HG03097 (cell line): ENCODE results near the gene FAM114A2.

Experiments
- ATAC-seq: cut with Tn5 transposase; IDR thresholded peaks from one replicate; pipeline ENCODE4 v1.9.1; 2021; ENCODE audit not compliant: unreplicated experiment, low FRiP score

FAM114A2 gene

GRCh38 chr5:153988510-153988909 is 50.2 kb downstream of the FAM114A2 start:
- ATAC-seq, result no peak

- ATAC-seq, result no peak
These were observed 51.4 kb downstream of the FAM114A2 start for GRCh38 chr5:153987301-153987700.

GRCh38 chr5:153985498-153985897 is 53.2 kb downstream of the FAM114A2 start:
- ATAC-seq, result no peak

- ATAC-seq, result no peak
These were observed 54.8 kb downstream of the FAM114A2 start for GRCh38 chr5:153983885-153984284.

- ATAC-seq, result no peak
These were observed 56.7 kb downstream of the FAM114A2 start for GRCh38 chr5:153981905-153982605.

DNA sequence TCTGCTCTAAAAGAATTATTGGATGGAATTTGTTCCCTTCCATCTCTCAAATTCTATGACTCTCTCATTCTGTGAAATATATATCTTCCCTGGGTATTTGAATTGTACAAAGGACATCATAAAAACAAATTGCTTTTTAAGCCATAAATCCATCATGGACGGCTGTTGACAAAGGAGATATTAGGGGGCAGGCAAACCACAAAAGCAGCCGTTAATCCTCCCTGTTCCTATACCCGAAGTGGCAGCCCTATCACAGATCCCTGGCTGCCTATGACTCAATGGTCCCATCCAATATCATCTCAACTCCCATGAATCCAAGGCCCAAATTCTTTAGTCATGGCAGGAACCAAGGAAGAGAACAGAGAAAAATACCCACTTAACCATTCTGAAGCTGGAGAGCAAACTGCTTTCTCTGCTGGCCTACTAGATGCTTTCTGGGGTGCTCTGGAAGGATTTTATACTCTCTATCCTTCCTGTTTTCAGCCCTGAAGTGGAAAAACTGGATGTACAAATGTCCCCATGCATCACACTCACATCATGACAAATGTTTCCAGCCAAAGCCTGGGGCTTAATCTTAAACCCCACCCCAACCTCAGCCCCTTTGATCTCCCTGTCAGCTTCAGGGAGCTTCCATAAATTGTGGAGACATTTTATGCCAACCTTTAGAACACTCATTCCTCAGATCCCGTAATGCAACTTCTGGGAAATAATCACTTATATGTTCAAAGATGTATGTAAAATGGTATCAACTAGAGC is 59.5 kb downstream of the FAM114A2 start:
- no peak for ATAC-seq

- ATAC-seq, result no peak
These were observed 63.9 kb downstream of the FAM114A2 start for GRCh38 chr5:153974813-153975163.

DNA sequence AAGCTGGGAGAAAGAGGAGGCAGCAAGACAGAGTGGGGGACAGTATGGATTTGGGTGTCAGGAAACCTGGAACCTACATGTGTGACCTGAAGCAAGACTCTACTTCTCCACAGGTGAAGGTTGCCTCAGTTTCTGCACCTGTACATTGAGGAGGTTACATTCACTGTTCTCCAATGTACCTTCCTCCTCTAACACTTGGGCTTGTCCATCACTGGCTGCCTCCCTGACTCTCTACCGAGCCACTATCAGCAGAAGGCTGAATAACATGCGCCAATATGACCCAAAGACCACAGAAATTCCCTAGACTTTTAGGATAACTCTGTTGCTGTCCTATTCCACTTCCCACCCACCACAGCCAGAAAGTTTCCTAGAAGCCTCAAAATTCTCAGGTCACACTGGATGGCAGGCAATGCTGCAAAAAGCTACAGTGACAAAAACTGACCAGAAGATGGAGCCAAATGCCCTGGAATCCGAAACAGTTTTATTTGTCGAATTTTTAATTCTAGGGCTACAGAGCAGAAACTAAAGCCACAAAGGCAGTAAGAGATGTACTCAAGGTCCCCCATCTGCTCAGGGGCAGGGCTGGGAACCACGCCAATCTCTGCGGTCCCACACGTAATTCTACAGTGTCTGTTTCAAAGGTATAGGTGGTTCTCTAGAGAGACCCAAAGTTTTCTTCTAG is 64.4 kb downstream of the FAM114A2 start:
- ATAC-seq, result no peak

- no peak for ATAC-seq
These were observed 66.5 kb downstream of the FAM114A2 start for GRCh38 chr5:153972240-153972639.

- no peak for ATAC-seq
These were observed 68.2 kb downstream of the FAM114A2 start for GRCh38 chr5:153970496-153970895.

DNA sequence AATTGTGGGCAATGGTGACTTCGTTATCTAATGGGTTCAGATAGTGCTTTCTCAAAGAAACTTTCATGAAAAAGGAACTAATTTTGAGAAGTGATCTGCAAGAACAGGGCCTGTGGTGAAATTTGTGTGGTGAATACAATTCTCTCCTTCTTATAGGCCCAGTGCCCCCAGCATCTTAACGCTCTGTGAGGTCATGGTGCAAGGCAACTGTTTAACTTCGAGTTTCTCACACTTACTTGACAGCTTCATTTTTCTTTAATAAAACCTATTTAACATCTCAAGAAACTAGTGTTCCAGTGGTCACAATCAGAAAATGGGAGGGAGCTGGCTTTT is 69.2 kb downstream of the FAM114A2 start:
- ATAC-seq, result no peak

DNA sequence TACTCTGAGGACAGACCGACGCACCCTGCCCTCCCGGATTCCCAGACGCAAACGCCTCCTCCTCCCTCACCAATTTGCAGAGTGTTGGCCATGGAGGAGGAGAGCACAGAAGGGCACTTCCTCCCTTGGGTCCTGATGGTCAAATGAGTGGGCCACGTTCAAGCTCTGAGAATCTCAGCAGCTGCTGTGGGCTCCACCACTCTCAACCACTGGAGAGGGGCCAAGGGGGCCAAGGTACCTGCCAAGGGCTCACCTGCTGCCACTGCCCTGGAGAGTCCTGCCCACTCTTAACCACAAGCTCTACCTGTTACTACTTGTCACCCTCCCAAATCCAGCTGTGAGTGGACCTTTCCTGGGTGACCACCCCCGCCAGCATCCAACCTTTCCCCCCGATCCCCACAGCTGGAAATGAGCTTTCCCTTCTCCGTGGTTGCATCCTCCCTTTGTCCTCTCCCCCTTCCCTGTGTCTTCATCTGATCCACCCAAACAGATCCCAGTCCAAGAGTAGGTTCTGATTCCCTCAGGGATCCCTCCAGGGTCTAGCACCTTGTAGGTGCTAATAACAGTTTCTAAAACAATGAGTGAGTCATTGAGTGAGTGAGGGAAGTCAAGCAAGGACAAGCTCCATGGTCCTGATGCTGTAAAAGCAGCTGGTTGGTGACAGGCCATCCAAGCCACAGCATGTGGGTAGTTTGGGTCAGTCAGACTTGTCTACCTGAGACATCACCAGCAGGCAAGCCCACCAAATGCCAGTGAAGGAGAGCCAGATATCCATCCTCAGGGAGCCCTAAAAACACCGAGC is 69.7 kb downstream of the FAM114A2 start:
- ATAC-seq, result no peak

DNA sequence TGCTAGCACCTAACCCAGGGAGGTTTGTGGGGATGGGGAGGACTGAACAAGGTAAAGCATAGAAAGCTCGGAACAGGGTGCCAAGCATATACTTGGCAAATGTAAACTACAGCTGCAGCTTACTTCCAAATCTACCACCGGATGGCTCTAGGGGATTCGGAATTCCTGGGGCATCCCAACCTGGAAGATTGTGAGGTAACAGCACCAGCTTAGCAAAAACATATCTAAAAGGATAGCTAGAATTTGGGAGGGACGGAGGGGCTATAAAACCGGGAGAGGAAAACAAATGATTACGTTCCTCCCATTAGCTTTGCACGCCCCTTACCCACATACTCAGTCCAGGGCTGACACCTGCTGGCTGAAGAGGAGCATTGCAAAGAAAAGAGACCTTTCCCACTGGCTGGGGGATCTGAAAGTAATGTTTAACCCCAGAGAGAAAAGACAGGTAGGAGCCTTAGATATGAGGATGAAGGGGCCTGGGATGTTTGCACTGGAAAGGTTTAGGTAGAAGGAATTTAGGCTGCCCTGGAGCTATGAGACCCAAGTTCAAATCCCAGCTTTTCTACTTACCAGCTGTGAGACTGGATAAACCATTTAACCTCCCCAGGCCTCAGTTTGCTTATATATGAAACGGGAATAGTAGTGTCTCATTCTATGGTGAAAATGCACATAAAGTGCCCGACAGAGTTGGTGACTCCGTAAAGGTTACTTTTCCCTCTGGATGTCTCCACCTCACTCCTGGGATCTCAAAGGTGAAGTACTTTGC is 73.6 kb downstream of the FAM114A2 start:
- ATAC-seq, result peak; percentile 65

DNA sequence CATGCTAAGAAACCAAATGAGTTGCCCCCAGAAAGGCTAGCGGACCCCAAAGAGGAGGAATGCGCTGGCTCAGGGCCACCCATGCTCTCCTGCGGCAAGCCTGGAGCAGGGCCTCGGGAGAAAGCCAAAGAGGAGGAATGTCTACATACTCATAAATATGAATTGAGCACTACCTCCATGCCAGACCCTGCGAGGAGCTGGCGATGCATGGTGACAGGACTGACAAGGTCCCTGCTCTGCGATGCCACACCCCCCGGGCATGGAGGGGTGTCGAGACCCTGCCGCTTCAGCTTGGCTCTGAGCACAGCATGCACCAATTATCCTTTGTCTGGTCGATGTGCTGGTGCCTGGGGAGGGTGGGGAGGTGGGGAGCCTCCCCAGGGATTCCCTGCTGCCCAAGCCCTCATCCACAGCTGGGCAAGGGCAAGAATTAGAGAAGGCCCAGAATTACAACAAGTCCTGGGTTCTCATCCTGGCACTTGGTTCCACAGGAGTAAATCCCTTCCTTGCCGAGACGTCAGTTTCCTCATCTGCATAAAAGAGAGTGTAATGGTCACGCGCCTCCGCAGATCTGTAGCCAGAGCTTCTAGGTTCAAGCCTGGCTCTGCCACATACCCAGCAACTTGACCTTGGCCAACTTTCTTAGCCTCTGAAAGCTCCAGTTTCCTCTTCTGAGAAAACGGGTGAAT is 74.4 kb downstream of the FAM114A2 start:
- ATAC-seq, result no peak

DNA sequence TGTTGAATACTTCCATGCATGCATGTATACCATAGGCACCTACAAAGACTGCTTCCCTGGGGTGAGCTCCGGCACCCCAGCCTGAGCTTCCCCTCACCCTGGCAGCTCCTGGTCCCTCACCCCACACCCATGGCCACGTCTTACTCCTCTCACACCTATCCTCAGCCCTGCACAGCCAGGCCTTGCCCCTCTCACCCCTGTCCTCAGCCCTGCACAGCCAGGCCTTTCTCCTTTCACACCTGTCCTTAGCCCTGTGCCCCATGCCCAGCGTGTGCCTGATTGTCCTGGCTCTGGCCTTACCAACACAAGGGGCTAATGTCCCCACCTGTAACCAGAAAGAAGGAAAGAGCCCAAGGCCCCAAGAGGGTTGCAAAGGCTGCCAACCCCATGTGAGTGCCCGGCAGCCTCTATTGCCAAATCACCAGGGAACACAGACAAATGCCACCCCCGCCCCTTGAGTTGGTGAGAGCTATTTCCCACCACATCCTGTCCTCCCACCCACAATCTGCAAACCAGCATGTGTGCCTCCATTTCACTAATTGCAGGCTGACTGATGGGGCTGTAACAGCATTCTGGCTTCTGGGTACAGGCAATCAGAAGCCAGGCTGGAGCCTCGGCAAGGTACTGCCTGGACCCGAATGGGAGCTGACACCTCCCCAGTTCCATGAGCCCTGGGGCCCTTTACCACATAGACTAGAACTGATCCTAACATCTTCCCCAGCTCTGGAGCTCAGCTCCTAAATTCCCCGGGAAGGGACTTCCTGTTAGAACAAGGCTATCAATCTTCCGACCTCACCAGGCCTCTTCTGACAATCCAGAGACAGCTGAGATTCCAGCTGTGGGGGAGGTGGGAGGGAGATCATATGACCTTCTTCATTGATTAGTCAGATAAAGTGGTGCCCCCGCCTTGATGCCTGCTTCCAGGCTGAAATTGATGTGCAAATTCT is 78.2 kb downstream of the FAM114A2 start:
- ATAC-seq, result no peak

GRCh38 chr5:153959134-153959957 is 79.4 kb downstream of the FAM114A2 start:
- no peak for ATAC-seq

- ATAC-seq, result no peak
These were observed 81.5 kb downstream of the FAM114A2 start for GRCh38 chr5:153957205-153957604.

DNA sequence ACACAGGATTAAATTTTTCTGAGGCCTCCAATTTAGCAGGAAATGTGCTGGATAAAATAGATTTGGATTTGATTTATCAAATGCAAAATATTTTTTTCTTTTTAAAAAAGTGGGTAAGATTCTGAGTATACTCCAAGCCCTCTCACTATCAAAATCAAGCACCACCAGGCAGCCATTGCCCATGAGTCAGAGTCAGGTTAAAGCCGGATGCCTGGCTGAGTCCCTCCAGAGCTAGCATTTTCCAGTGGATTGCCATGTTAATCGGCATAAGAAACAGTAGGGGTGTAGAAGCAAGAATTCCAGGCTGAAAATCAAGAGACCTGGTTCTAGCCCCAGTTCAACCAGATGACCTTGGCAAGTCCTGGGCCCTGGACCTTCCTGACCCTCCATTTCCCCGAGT is 85.3 kb downstream of the FAM114A2 start:
- no peak for ATAC-seq
